Transverse colon (tissue), 4 donors: ENCODE results near the gene DTNBP1. TPM values are rescaled to one million over a fixed set of nuclear protein-coding genes. Genes with fewer than 3 reads are reported as not detected.

ENCODE experiments used
- DNase-seq: peaks from one replicate; pipeline ENCODE4 v3.0.0-alpha.2; 2019
- H3K27ac ChIP-seq, 4 donors: fragments of 200-600 bp; sonication (generic); 2 replicates each; pipeline ENCODE4 v1.5.1; 2016 to 2018; ENCODE audit warnings: inconsistent platforms in 4 of 4
- H3K27me3 ChIP-seq: fragments of 200-600 bp; sonication (generic); 2 replicates; pipeline ENCODE4 v1.5.1; 2017; ENCODE audit warnings: inconsistent platforms
- H3K36me3 ChIP-seq, 4 donors: fragments of 200-600 bp; sonication (generic); 2 replicates each; pipeline ENCODE4 v1.5.1; 2017 to 2019; ENCODE audit warnings: inconsistent platforms in 4 of 4
- H3K4me1 ChIP-seq, 4 donors: fragments of 200-600 bp; sonication (generic); 2 replicates each; pipeline ENCODE4 v1.5.1; 2017 to 2020; ENCODE audit warnings: inconsistent platforms in 4 of 4
- H3K4me3 ChIP-seq, 4 donors: fragments of 200-600 bp; sonication (generic); 1 replicate in 1 of 4; 2 replicates in 3 of 4; pipeline versions ENCODE4 v1.5.1 to v1.6.1; 2017 to 2019; ENCODE audit warnings: inconsistent platforms in 4 of 4
- H3K9me3 ChIP-seq, 2 donors: fragments of 200-600 bp; sonication (generic); 2 replicates each; pipeline ENCODE4 v1.5.1; 2017 to 2019; ENCODE audit warnings: inconsistent platforms in 2 of 2
- CTCF ChIP-seq, 5 experiments: fragments of 200-600 bp in 3 of 5; fragments of 450-650 bp in 2 of 5; sonication (generic) in 3 of 5; IDR thresholded peaks; 1 replicate in 2 of 5; 2 replicates in 3 of 5; pipeline ENCODE4 v1.5.1; 2016 to 2017; ENCODE audit warnings: antibody characterized with exemption in 5 of 5, inconsistent platforms in 3 of 5, mild to moderate bottlenecking in 2 of 5, moderate library complexity in 1 of 5
- EP300 ChIP-seq: sonication (generic); formaldehyde crosslinking; IDR thresholded peaks from one replicate; pipeline ENCODE4 v1.6.1; 2017; ENCODE audit warnings: antibody characterized with exemption, low read depth
- POLR2A ChIP-seq: fragments of 450-650 bp; IDR thresholded peaks from one replicate; pipeline ENCODE4 v1.6.1; 2016; ENCODE audit warnings: antibody characterized with exemption, mild to moderate bottlenecking, moderate library complexity
- POLR2AphosphoS5 ChIP-seq, 3 donors: sonication (generic); formaldehyde crosslinking; IDR thresholded peaks; one replicate each; pipeline ENCODE4 v1.6.1; 2016; ENCODE audit warnings: antibody characterized with exemption in 3 of 3
- WGBS, 2 donors: methylation state at CpG; one replicate each; pipeline ENCODE4 v1.1.5; 2018; ENCODE audit warnings: low coverage in 1 of 2; 5-methylcytosine and 5-hydroxymethylcytosine counted together
- in situ Hi-C, 4 donors: fragments of 200-750 bp; cut with MboI; loops; one replicate each; pipeline versions ENCODE4 v1.15.0 to v1.15.1; 2017; ENCODE audit warnings: low sequenced_read_pairs in 3 of 4, low pct_ligation_motif_present in 1 of 4, low pct_unique_long_range_greater_than_20kb in 1 of 4
- intact Hi-C: fragments of 100-400 bp; cut with DNase I; formaldehyde crosslinking; loops from one replicate; pipeline ENCODE4 v1.15.1; 2023; ENCODE audit warnings: low total_unique reads
- small RNA-seq, 4 donors: library from RNA; depleted of rRNA; stranded (forward); fragments of <200 nt; gene quantifications; one replicate each; pipeline ENCODE3, GENCODE V24; 2016
- total RNA-seq, 4 donors: library from RNA; depleted of rRNA; stranded (reverse); fragments of >200 nt; gene quantifications; one replicate each; pipeline ENCODE4 v1.1.0, GENCODE V29; 2016

DTNBP1 gene
- total RNA-seq, 4 donors from 2014 or later: 6.0 to 20.3 (median 16.0) TPM

- TF ChIP-seq POLR2A (no peak), POLR2AphosphoS5 (IDR thresholded peaks at IDR 0.05) (no peak), EP300 (no peak), CTCF (IDR thresholded peaks at IDR 0.05) (no peak)
- Histone ChIP-seq H3K4me3 (no peak overlapping the region), H3K27ac (peak overlapping the region in 1 of 4 donors; percentile 26), H3K27me3 (no peaks in the 10 kb centered on the region), H3K4me1 (peaks cover 0 to 19% (median 0%) of the 10 kb centered on the region in 4 donors), H3K9me3 (no peaks in the 10 kb centered on the region), H3K36me3 (peaks cover 0 to 4% (median 0%) of the 10 kb centered on the region in 4 donors)
- no peak for DNase-seq
- in situ Hi-C loops (no loop called here), intact Hi-C loops (no loop called here)
- 95 to 96% methylated on average over 6 of the region's 7 CpGs for WGBS, 2 donors
Observed at GRCh38 chr6:15473174-15473573, 189.7 kb downstream of the DTNBP1 start.

Small RNA genes within 50 kb of the gene (small RNA-seq; reads per million reads assigned to genes)
- 0 reads per million in 4 donors for gene RF00001
